Endothelial cell of umbilical vein (primary cell): ENCODE results near the gene ITPR1.

Experiments used
- FOS ChIP-seq: IDR thresholded peaks from 2 replicates; pipeline ENCODE4 v1.6.1; 2011; ENCODE audit warnings: mild to moderate bottlenecking, low read length, moderate library complexity, borderline replicate concordance; ENCODE audit not compliant: insufficient read depth
- MYC ChIP-seq: IDR thresholded peaks from one replicate; pipeline ENCODE4 v1.6.1; 2011; ENCODE audit warnings: mild to moderate bottlenecking, low read depth, low read length
- POLR2A ChIP-seq: IDR thresholded peaks from 2 replicates; pipeline ENCODE4 v1.6.1; 2012; ENCODE audit warnings: low read depth, mild to moderate bottlenecking, control low read depth, low read length
- POLR2AphosphoS5 ChIP-seq: IDR thresholded peaks from 2 replicates; pipeline ENCODE4 v1.6.1; 2012; ENCODE audit warnings: low read depth, mild to moderate bottlenecking, control low read depth, low read length, moderate library complexity; ENCODE audit not compliant: insufficient read depth
- TF ChIP-seq, protein P1 (sequence below), 2 donors: IDR thresholded peaks; 1 replicate in 1 of 2; 2 replicates in 1 of 2; pipeline ENCODE4 v1.5.1; 2011; ENCODE audit warnings: low read length in 2 of 2, mild to moderate bottlenecking in 2 of 2, moderate library complexity in 2 of 2, control low read depth in 1 of 2, inconsistent platforms in 1 of 2, low read depth in 1 of 2; ENCODE audit not compliant: insufficient read depth in 1 of 2; ENCODE audit errors: extremely low read depth in 1 of 2
- TF ChIP-seq, protein P2 (sequence below): IDR thresholded peaks from 2 replicates; pipeline ENCODE4 v1.6.1; 2011; ENCODE audit not compliant: insufficient read depth, insufficient read length

DNA sequence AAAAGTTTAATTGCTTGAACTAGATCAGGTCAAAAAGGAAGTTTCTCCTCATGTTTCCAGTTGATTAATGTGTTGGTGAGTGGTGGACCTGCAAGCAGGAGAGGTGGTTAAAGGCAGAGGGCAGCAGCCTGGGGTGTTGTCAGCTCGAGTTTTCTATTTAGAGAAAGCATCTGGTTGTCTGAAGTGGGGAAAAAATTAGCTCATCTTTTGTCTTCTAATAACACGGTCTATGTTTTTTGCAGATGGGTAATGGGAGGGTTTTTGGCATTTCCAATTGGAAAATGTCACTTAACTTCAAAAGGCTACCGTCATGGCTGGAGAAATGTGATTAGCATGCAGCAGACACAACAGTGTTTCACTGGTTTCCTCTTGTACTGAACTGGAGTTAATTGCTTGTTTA is 122.6 kb downstream of the ITPR1 start:
- TF ChIP-seq, protein P1, sequence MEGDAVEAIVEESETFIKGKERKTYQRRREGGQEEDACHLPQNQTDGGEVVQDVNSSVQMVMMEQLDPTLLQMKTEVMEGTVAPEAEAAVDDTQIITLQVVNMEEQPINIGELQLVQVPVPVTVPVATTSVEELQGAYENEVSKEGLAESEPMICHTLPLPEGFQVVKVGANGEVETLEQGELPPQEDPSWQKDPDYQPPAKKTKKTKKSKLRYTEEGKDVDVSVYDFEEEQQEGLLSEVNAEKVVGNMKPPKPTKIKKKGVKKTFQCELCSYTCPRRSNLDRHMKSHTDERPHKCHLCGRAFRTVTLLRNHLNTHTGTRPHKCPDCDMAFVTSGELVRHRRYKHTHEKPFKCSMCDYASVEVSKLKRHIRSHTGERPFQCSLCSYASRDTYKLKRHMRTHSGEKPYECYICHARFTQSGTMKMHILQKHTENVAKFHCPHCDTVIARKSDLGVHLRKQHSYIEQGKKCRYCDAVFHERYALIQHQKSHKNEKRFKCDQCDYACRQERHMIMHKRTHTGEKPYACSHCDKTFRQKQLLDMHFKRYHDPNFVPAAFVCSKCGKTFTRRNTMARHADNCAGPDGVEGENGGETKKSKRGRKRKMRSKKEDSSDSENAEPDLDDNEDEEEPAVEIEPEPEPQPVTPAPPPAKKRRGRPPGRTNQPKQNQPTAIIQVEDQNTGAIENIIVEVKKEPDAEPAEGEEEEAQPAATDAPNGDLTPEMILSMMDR (IDR thresholded peaks at IDR 0.05; ENCODE audit: extremely low read depth in 1 of 2, insufficient read depth in 1 of 2, low read depth in 1 of 2, low read length in 2 of 2): no peak
- TF ChIP-seq POLR2AphosphoS5 (no peak), POLR2A (no peak), FOS (no peak), MYC (no peak)
- TF ChIP-seq, protein P2, sequence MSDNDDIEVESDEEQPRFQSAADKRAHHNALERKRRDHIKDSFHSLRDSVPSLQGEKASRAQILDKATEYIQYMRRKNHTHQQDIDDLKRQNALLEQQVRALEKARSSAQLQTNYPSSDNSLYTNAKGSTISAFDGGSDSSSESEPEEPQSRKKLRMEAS: no peak
